ENCODE measurements around the gene OXGR1.

The OXGR1 gene

DNA sequence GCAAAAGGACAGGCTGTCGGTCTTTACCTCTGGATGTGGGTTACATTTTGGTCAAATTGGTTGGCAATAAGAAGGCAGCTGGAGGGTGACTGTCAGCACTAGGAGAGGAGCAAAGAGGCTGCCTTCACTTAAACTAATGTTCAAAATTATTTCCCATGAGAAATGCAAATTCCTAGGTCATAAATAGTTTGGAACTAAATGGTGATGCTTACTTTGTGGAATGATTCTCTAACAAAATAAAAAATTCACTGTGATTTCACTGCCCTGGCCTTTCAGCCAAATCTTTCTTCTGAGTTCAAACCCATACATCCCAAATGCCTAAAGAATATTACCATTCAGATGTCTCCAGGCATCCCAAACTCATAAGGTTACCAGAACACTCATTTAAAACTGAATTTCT, 25.0 kb upstream of the OXGR1 start:
- Histone ChIP-seq H3K36me3 (no peaks in the 10 kb centered on the region), H3K27ac (no peak overlapping the region), H3K9me3 (no peaks in the 10 kb centered on the region), H3K27me3 (peaks cover 37% of the 10 kb centered on the region), H3K4me1 (ENCODE audit: control insufficient read depth in 1 of 2, insufficient read depth in 1 of 2, low read depth in 1 of 2, low read length in 1 of 2) (no peaks in the 10 kb centered on the region), H3K4me3 (ENCODE audit: low read depth in 1 of 2, low read length in 1 of 2) (no peak overlapping the region)
- TF ChIP-seq, protein P1, sequence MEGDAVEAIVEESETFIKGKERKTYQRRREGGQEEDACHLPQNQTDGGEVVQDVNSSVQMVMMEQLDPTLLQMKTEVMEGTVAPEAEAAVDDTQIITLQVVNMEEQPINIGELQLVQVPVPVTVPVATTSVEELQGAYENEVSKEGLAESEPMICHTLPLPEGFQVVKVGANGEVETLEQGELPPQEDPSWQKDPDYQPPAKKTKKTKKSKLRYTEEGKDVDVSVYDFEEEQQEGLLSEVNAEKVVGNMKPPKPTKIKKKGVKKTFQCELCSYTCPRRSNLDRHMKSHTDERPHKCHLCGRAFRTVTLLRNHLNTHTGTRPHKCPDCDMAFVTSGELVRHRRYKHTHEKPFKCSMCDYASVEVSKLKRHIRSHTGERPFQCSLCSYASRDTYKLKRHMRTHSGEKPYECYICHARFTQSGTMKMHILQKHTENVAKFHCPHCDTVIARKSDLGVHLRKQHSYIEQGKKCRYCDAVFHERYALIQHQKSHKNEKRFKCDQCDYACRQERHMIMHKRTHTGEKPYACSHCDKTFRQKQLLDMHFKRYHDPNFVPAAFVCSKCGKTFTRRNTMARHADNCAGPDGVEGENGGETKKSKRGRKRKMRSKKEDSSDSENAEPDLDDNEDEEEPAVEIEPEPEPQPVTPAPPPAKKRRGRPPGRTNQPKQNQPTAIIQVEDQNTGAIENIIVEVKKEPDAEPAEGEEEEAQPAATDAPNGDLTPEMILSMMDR (IDR thresholded peaks at IDR 0.05) = no peak

DNA sequence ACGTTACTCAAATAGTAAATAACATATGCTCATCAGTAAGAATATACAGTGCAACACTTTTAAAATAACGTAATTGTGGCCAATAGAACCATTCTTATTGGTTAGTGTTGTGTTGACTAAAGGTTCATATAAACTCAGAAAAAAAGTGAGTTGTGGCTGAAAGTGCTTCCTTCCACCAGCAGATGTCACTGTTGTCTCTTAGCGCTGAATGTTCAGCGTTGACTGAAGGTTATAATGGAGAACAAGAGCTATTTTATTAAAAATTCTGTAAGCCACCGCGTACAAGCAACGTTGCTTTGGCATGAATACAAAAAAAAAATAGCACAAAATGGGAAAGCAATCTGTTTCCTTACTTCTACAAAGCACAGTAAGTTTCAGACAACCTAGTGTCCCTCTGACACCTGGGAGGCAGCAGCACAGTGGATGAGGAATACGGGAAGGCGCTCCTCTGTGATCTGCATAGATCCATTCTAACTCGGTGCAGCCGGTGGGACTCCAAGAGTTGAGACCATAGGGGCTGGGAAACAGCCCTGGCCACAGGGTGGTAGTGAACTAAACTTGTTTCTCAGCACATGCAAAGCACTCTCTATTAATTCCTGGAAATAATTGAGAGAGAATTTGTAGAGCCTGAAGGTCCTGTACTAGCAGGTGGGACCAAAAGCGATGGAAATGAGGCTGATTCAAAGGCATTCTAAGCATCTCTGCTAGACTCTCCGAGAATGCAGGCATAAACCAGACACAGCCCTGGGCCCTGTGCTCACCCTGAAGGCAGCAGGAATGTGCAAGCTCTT, 23.9 kb upstream of the OXGR1 start:
- Histone ChIP-seq H3K36me3 (no peaks in the 10 kb centered on the region), H3K4me1 (ENCODE audit: control insufficient read depth in 1 of 2, insufficient read depth in 1 of 2, low read depth in 1 of 2, low read length in 1 of 2) (no peaks in the 10 kb centered on the region), H3K4me3 (ENCODE audit: low read depth in 1 of 2, low read length in 1 of 2) (no peak overlapping the region), H3K27me3 (peaks cover 43% of the 10 kb centered on the region), H3K9me3 (no peaks in the 10 kb centered on the region), H3K27ac (no peak overlapping the region)
- TF ChIP-seq, protein P1 (IDR thresholded peaks at IDR 0.05) = peak; percentile 22

DNA sequence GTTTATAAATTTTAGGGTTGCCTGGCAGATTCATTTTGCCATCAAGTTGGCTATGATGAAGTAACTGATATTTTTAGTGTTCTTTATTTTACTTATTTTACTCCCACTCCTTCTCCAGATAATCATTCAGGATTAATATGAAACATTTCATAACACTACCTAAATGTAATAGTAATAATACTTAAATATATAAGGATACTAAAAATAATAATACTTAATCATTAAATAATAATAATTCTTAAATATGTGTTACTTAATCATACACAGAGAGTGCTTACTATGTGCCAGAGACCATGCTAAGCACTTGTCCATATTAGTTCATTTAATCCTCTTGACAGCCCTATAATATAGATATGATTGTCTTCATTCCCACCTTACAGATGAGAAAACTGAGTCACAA, 23.0 kb upstream of the OXGR1 start:
- H3K27ac ChIP-seq = no peak overlapping the region

DNA sequence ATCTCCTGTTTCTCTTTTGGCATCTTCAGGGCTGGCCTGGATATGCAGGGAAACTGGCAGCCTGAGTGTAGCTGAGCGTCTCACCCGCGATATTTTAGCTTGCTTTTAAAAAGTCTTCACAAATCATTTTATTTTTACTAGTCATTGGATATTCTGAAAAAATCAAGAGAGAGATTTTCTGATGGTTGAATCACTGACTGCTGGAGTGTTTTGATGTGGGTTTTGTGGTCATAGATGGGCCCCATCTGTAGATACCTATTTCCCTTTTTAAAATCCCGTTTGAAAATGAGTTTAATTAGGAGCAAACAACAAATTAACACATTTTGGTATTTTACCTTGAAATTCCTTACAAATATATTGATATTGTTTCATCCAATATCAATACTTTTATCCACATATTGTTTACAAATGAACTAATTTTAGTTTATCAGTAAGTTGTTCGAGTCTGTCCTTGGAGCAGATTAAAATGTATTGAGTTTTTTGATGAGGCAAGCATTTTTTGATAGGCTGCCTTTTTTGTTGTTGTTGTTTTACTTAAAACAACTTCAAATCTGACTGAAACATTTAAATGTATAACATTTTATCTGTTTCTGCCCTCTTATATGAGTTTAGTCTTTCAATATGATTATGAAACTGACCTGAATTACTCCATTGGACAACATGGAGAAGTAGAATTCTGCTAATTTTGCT, 21.5 kb upstream of the OXGR1 start:
- Histone ChIP-seq H3K27ac (no peak overlapping the region), H3K4me3 (ENCODE audit: low read depth in 1 of 2, low read length in 1 of 2) (no peak overlapping the region), H3K36me3 (no peaks in the 10 kb centered on the region), H3K9me3 (no peaks in the 10 kb centered on the region), H3K27me3 (peaks cover 32% of the 10 kb centered on the region), H3K4me1 (ENCODE audit: control insufficient read depth in 1 of 2, insufficient read depth in 1 of 2, low read depth in 1 of 2, low read length in 1 of 2) (no peaks in the 10 kb centered on the region)
- TF ChIP-seq, protein P1 (IDR thresholded peaks at IDR 0.05) = no peak

More for the DNA sequence above, 23.0 kb upstream of the OXGR1 start:
- Histone ChIP-seq H3K4me3 (ENCODE audit: low read depth in 1 of 2, low read length in 1 of 2) (no peak overlapping the region), H3K9me3 (no peaks in the 10 kb centered on the region), H3K27me3 (peaks cover 39% of the 10 kb centered on the region), H3K36me3 (no peaks in the 10 kb centered on the region), H3K4me1 (ENCODE audit: control insufficient read depth in 1 of 2, insufficient read depth in 1 of 2, low read depth in 1 of 2, low read length in 1 of 2) (no peaks in the 10 kb centered on the region)
- TF ChIP-seq, protein P1 (IDR thresholded peaks at IDR 0.05) = no peak

DNA sequence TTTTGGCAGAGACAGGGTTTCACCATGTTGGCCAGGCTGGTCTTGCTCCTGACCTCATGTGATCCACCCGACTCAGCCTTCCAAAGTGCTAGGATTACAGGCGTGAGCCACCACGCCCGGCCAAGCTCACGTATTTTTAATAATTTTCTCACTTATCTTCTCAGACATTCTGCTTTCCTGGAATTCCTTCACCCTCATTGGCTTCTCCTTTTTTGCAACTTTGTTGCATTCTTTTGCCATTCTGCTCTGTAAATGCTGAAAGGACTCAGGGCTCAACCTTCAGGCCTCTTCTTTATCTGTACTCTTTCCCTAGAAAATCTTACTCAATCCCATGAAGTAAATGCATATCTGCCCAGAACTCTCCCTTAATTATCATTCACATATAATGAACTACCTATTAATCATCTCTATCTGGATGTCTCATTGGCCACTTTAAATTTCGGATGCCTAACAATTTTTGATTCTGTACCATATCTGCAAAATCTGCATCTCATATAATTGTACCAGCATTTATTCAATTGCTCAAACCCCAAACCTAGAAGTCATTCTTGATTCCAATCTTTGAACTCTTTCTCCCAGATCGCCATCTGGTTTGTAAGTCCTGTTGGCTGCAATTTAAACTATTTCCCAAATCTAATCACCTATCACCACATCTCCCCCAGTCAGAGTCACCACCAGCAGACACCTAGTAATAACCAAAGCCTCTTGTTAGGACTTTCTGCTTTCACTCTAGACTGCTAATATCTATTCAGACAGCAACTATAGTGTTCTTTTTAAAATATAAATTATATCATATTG, 18.2 kb upstream of the OXGR1 start:
- Histone ChIP-seq H3K36me3 (no peaks in the 10 kb centered on the region), H3K4me3 (ENCODE audit: low read depth in 1 of 2, low read length in 1 of 2) (no peak overlapping the region), H3K27ac (no peak overlapping the region), H3K27me3 (peaks cover 11% of the 10 kb centered on the region), H3K4me1 (ENCODE audit: control insufficient read depth in 1 of 2, insufficient read depth in 1 of 2, low read depth in 1 of 2, low read length in 1 of 2) (no peaks in the 10 kb centered on the region), H3K9me3 (no peaks in the 10 kb centered on the region)
- TF ChIP-seq, protein P1 (IDR thresholded peaks at IDR 0.05) = no peak

All from neutrophil (primary cell).